ENCODE data around the gene ACER1. TPM values are rescaled to one million over a fixed set of nuclear protein-coding genes. Genes with fewer than 3 reads are reported as not detected.

ACER1 gene
- total RNA-seq, 6 experiments from 2014 or later, result not detected

DNA sequence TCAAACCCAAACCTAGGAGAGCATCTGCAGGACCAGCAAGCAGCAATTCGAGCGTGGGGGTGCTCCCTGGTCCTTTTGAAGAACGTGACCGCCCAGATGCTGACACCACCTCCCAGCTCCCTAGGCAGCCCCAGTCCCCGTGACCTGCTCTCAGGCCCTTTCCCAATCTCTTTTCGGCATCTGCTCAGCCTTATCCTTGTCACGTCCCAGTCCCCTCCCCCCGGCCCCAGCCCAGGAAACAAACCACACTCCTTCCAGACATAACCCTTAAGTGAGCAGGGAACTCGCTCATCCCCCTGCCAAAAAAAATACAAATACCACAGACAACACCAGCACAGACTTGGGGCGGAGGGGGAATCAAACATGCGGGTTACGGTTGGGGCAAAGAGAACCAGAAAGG, 57.0 kb downstream of the ACER1 start:
- Mint-ChIP-seq H3K4me1 (ENCODE audit: low read depth) (peaks cover 75% of the 10 kb centered on the region), H3K27me3 (ENCODE audit: insufficient read depth) (no peaks in the 10 kb centered on the region; the same call in 1 of the 2 replicates), H3K9me3 (no peaks in the 10 kb centered on the region), H3K36me3 (ENCODE audit: low read depth) (peaks cover 15% of the 10 kb centered on the region), H3K4me3 (peak overlapping the region; percentile 99), H3K27ac (peak overlapping the region; percentile 74)
- TF ChIP-seq, protein P1, sequence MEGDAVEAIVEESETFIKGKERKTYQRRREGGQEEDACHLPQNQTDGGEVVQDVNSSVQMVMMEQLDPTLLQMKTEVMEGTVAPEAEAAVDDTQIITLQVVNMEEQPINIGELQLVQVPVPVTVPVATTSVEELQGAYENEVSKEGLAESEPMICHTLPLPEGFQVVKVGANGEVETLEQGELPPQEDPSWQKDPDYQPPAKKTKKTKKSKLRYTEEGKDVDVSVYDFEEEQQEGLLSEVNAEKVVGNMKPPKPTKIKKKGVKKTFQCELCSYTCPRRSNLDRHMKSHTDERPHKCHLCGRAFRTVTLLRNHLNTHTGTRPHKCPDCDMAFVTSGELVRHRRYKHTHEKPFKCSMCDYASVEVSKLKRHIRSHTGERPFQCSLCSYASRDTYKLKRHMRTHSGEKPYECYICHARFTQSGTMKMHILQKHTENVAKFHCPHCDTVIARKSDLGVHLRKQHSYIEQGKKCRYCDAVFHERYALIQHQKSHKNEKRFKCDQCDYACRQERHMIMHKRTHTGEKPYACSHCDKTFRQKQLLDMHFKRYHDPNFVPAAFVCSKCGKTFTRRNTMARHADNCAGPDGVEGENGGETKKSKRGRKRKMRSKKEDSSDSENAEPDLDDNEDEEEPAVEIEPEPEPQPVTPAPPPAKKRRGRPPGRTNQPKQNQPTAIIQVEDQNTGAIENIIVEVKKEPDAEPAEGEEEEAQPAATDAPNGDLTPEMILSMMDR (IDR thresholded peaks at IDR 0.05), result no peak
- DNase-seq, result peak; percentile 44

- H3K27ac Mint-ChIP-seq, result peak overlapping the region; percentile 93
Observed at GRCh38 chr19:6275170-6275744, 58.2 kb downstream of the ACER1 start.

DNA sequence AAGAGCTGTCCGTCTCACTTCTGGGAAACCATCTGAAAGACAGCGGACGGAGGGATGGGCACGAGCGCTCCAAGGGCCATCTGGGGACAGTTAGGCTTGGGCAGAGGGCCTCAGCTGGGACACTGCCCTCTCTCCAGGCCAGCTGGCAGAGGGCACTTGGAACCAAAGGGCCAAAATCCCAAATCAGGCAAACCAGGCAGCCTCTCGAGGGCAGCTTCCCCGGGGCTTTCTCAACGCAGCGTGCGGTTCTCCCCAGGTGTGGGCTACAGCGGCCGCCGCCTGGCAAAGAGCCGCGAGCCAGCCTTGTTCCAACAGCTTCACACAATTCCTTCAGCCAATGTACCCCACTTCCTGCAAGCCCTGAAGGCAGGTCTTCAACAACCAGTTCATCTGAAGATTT, 58.7 kb downstream of the ACER1 start:
- no peak for DNase-seq
- TF ChIP-seq, protein P1 (IDR thresholded peaks at IDR 0.05), result no peak
- Mint-ChIP-seq H3K9me3 (no peaks in the 10 kb centered on the region), H3K27ac (peak overlapping the region; percentile 93), H3K4me1 (ENCODE audit: low read depth) (peaks cover 85% of the 10 kb centered on the region), H3K36me3 (ENCODE audit: low read depth) (peaks cover 28% of the 10 kb centered on the region), H3K4me3 (peak overlapping the region; percentile 84), H3K27me3 (ENCODE audit: insufficient read depth) (no peaks in the 10 kb centered on the region; the same call in 1 of the 2 replicates)

More at GRCh38 chr19:6275170-6275744, 58.2 kb downstream of the ACER1 start:
- Mint-ChIP-seq H3K27me3 (ENCODE audit: insufficient read depth) (no peaks in the 10 kb centered on the region; the same call in 1 of the 2 replicates), H3K4me1 (ENCODE audit: low read depth) (peaks cover 85% of the 10 kb centered on the region), H3K9me3 (no peaks in the 10 kb centered on the region), H3K4me3 (peak overlapping the region; percentile 84), H3K36me3 (ENCODE audit: low read depth) (peaks cover 23% of the 10 kb centered on the region)
- DNase-seq, result no peak
- TF ChIP-seq, protein P1 (IDR thresholded peaks at IDR 0.05), result no peak

DNA sequence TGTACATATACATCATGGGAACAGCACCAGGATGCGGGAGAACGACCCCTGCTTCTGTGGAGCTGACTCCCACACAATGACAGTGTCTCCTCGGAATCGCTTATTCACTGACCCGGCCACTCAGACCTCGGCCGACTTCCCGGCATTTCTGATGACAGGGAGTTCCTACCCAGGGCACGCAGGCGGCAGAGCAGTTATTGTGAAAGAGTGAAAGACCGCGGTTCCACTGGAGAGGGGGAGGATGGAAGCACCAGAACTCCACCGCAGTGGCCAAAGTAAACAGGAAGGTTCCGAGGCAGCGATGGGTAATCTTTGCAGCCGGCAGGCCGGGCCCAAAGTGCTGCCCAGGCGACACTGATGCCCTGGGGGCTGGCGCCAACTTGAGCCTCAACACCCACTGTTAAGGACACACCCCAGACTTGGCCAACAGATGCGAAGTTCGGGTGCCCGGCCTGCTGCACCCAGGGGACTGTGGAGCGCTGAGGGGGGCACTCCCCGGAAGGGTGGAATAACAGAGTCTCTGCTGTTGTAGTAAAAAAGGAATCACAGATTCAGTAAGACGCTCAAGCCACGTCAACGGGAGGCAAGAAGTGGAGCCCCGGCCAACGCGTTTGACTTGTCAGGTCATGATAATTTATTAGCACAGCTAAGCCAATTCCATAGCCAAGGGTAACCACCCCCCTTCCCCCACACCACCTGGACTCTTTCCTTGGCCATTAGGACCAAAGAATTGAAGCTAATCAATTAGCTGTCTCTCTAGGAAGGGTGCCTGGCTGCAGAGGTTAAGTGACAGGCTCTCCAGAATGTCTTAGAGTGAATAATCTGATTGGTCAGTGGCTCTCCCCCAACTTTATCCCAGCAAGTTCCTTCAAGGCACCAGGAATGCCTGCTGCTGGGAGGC, 59.5 kb downstream of the ACER1 start:
- Mint-ChIP-seq H3K27me3 (ENCODE audit: insufficient read depth) (no peaks in the 10 kb centered on the region; the same call in 1 of the 2 replicates), H3K4me1 (ENCODE audit: low read depth) (peaks cover 85% of the 10 kb centered on the region), H3K36me3 (ENCODE audit: low read depth) (peaks cover 28% of the 10 kb centered on the region), H3K9me3 (no peaks in the 10 kb centered on the region), H3K4me3 (peak overlapping the region; percentile 84), H3K27ac (peak overlapping the region; percentile 93)
- TF ChIP-seq, protein P1 (IDR thresholded peaks at IDR 0.05), result no peak
- peak; percentile 92 for DNase-seq

DNA sequence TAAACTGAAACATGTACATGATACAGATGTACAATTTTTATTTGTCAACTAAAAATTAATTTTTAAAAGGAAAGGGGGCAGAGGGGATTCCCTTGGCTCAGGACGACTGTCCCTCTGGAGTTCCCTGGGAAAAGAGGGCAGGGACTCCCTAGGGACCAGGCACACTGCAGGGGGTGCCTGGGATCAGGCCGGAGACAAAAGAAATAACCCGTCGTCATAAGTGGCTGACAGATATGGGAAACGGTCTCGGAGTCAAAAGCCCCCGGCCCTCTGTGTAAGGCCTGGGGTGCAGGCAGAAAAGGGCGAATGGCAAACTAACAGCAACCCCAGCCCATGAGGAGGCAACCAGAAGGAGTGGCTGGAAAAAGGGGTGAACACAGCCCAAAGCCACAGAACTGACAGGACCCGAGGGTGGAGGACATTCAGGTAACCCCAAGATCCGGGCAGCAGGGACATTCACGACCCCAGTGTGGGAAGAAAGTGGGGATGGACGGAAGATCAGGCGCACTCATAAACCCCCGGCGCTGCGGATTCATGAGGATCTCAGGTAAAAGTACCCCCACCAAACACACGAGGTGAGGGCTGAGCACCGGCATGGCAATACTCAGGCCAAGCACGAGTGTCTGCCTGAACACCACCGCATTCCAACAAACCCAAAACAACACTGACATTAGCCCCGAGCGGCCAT, 60.4 kb downstream of the ACER1 start:
- peaks cover 76% of the 10 kb centered on the region for H3K4me1 Mint-ChIP-seq (ENCODE audit: low read depth)
- TF ChIP-seq, protein P1 (IDR thresholded peaks at IDR 0.05), result no peak
- no peaks in the 10 kb centered on the region for H3K9me3 Mint-ChIP-seq
- H3K4me3 Mint-ChIP-seq, result peak overlapping the region; percentile 84
- no peaks in the 10 kb centered on the region; the same call in 1 of the 2 replicates for H3K27me3 Mint-ChIP-seq (ENCODE audit: insufficient read depth)
- DNase-seq, result no peak
- H3K27ac Mint-ChIP-seq, result peak overlapping the region; percentile 93
- peaks cover 24% of the 10 kb centered on the region for H3K36me3 Mint-ChIP-seq (ENCODE audit: low read depth)
